GM23338 (cell line): ENCODE results near the gene DCTN2. TPM values are rescaled to one million over a fixed set of nuclear protein-coding genes. Genes with fewer than 3 reads are reported as not detected.
A peak's percentile ranks its signal among the peaks of the same experiment; 100 is the strongest.

Experiments
- ATAC-seq: fragments of 200-7000 bp; cut with Tn5 transposase; 3 replicates; pipeline ENCODE4 v1.9.1; 2020
- DNase-seq: peaks from one replicate; pipeline ENCODE4 v3.0.0-alpha.2; 2015; ENCODE audit warnings: low spot score
- H2AFZ ChIP-seq: fragments of 200-600 bp; sonication (generic); 2 replicates; pipeline ENCODE4 v1.8.0; 2016; ENCODE audit warnings: antibody characterized with exemption, mild to moderate bottlenecking, moderate library complexity
- H3F3A ChIP-seq: fragments of 200-600 bp; sonication (generic); replicated peaks from 2 replicates; pipeline ENCODE4 v1.8.0; 2017; ENCODE audit warnings: antibody characterized with exemption, mixed run types, low read depth
- H3K27ac ChIP-seq: fragments of 200-600 bp; sonication (generic); 2 replicates; pipeline ENCODE4 v1.6.1; 2016; ENCODE audit warnings: low read depth
- H3K27me3 ChIP-seq: fragments of 200-600 bp; sonication (generic); 2 replicates; pipeline ENCODE4 v1.8.0; 2016; ENCODE audit warnings: mild to moderate bottlenecking, mixed run types, moderate library complexity; ENCODE audit not compliant: insufficient read depth
- H3K36me3 ChIP-seq: fragments of 200-600 bp; sonication (generic); 2 replicates; pipeline ENCODE4 v1.8.0; 2016; ENCODE audit warnings: mild to moderate bottlenecking; ENCODE audit not compliant: insufficient read depth
- H3K4me1 ChIP-seq: fragments of 200-600 bp; sonication (generic); 2 replicates; pipeline ENCODE4 v1.8.0; 2016; ENCODE audit warnings: mild to moderate bottlenecking, moderate library complexity; ENCODE audit not compliant: insufficient read depth
- H3K4me2 ChIP-seq: fragments of 200-600 bp; sonication (generic); 2 replicates; pipeline ENCODE4 v1.7.1; 2017; ENCODE audit warnings: mixed run types
- H3K4me3 ChIP-seq: fragments of 200-600 bp; sonication (generic); 2 replicates; pipeline ENCODE4 v1.6.1; 2016; ENCODE audit warnings: mixed run types
- H3K79me2 ChIP-seq: fragments of 200-600 bp; sonication (generic); replicated peaks from 2 replicates; pipeline ENCODE4 v1.8.0; 2017; ENCODE audit warnings: mild to moderate bottlenecking; ENCODE audit not compliant: insufficient read depth
- H3K9me2 ChIP-seq: fragments of 200-600 bp; sonication (generic); 2 replicates; pipeline ENCODE4 v1.8.0; 2017; ENCODE audit not compliant: insufficient read depth
- H4K20me1 ChIP-seq: fragments of 200-600 bp; sonication (generic); replicated peaks from 2 replicates; pipeline ENCODE4 v1.8.0; 2017; ENCODE audit warnings: mild to moderate bottlenecking; ENCODE audit not compliant: insufficient read depth
- H3K27ac Mint-ChIP-seq: 2 replicates; pipeline ENCODE4 v1.8.0; 2020; ENCODE audit warnings: inconsistent platforms, mild to moderate bottlenecking, moderate library complexity, mixed read lengths
- H3K27me3 Mint-ChIP-seq: 3 replicates; pipeline ENCODE4 v1.8.0; 2022; ENCODE audit warnings: low read depth, mild to moderate bottlenecking, moderate library complexity, mixed read lengths, inconsistent platforms; ENCODE audit not compliant: insufficient read depth, poor library complexity
- H3K36me3 Mint-ChIP-seq: 3 replicates; pipeline ENCODE4 v1.8.0; 2021; ENCODE audit warnings: low read depth, mild to moderate bottlenecking, inconsistent platforms, moderate library complexity, mixed read lengths
- H3K4me1 Mint-ChIP-seq: 3 replicates; pipeline ENCODE4 v1.8.0; 2020; ENCODE audit warnings: mild to moderate bottlenecking, inconsistent platforms, mixed read lengths
- H3K4me3 Mint-ChIP-seq: 3 replicates; pipeline ENCODE4 v1.8.0; 2021; ENCODE audit warnings: moderate library complexity, mild to moderate bottlenecking, inconsistent platforms, mixed read lengths
- H3K9me3 Mint-ChIP-seq: 3 replicates; pipeline ENCODE4 v1.8.0; 2020; ENCODE audit warnings: moderate library complexity, mild to moderate bottlenecking, inconsistent platforms, mixed read lengths
- CREB1 ChIP-seq: fragments of 250-450 bp; sonication (Bioruptor Pico); IDR thresholded peaks from 2 replicates; pipeline ENCODE4 v1.5.0; 2020; ENCODE audit warnings: low read depth, mild to moderate bottlenecking, moderate library complexity
- ETS1 ChIP-seq: IDR thresholded peaks from 2 replicates; pipeline ENCODE4 v1.6.1; 2016; ENCODE audit warnings: antibody characterized with exemption
- EZH2 ChIP-seq: fragments of 200-600 bp; sonication (generic); IDR thresholded peaks from one replicate; pipeline ENCODE4 v1.8.0; 2017; ENCODE audit warnings: antibody characterized with exemption, mild to moderate bottlenecking, low read depth; ENCODE audit not compliant: unreplicated experiment
- EZH2phosphoT487 ChIP-seq: fragments of 200-600 bp; sonication (generic); IDR thresholded peaks from one replicate; pipeline ENCODE4 v1.8.1; 2018; ENCODE audit warnings: antibody characterized with exemption; ENCODE audit not compliant: unreplicated experiment
- JUNB ChIP-seq: IDR thresholded peaks from one replicate; pipeline ENCODE4 v1.6.1; 2016; ENCODE audit warnings: antibody characterized with exemption; ENCODE audit not compliant: unreplicated experiment
- NANOG ChIP-seq: IDR thresholded peaks from 2 replicates; pipeline ENCODE4 v1.6.1; 2016; ENCODE audit warnings: antibody characterized with exemption, borderline replicate concordance
- POLR2AphosphoS5 ChIP-seq: IDR thresholded peaks from 2 replicates; pipeline ENCODE4 v1.6.1; 2016; ENCODE audit warnings: antibody characterized with exemption, low read depth
- REST ChIP-seq: IDR thresholded peaks from one replicate; pipeline ENCODE4 v1.6.1; 2018; ENCODE audit warnings: antibody characterized with exemption; ENCODE audit not compliant: unreplicated experiment
- STAT1 ChIP-seq: IDR thresholded peaks from one replicate; pipeline ENCODE4 v1.6.1; 2016; ENCODE audit warnings: antibody characterized with exemption; ENCODE audit not compliant: unreplicated experiment
- ZNF114 ChIP-seq: fragments of 250-450 bp; sonication (Bioruptor Pico); IDR thresholded peaks from 2 replicates; pipeline ENCODE4 v1.5.0; 2020; ENCODE audit warnings: mild to moderate bottlenecking, moderate library complexity
- ZNF331 ChIP-seq: fragments of 250-450 bp; sonication (Bioruptor Pico); IDR thresholded peaks from 2 replicates; pipeline ENCODE4 v1.5.0; 2020; ENCODE audit warnings: low read depth, mild to moderate bottlenecking, moderate library complexity
- polyA plus RNA-seq: library from polyadenylated mRNA; unstranded; fragments of >200 nt; fragmentation: Nextera tagmentation; extraction: Ambion mirVana; gene quantifications from 2 replicates; pipeline ENCODE4 v1.2.1, GENCODE V29; 2016
- total RNA-seq: library from RNA; depleted of rRNA; stranded (reverse); fragments of >200 nt; shearing (Covaris generic); gene quantifications from 2 replicates; pipeline ENCODE4 v1.2.3, GENCODE V29; 2014
- TF ChIP-seq, protein P1 (sequence below): fragments of 250-450 bp; sonication (Bioruptor Pico); IDR thresholded peaks from 2 replicates; pipeline ENCODE4 v1.5.0; 2020; ENCODE audit warnings: mild to moderate bottlenecking, moderate library complexity
- TF ChIP-seq, protein P2 (sequence below), 2 experiments: fragments of 200-600 bp in 1 of 2; sonication (generic) in 1 of 2; conservative IDR thresholded peaks; 2 replicates each; pipeline versions ENCODE4 v1.5.1 to v1.6.1; 2016 to 2017; ENCODE audit warnings: antibody characterized with exemption in 2 of 2, low read depth in 2 of 2, mild to moderate bottlenecking in 2 of 2, moderate library complexity in 1 of 2

The DCTN2 gene
- total and polyA plus RNA-seq, 2 experiments from 2014 or later = 56.1 to 157 TPM

- H3K27me3 ChIP-seq = no peaks in the 10 kb centered on the region
- peaks cover 76% of the 10 kb centered on the region for H3F3A ChIP-seq
- Mint-ChIP-seq H3K36me3 (peaks cover 53% of the 10 kb centered on the region), H3K4me3 (peak overlapping the region; percentile 83), H3K9me3 (no peaks in the 10 kb centered on the region; the same call in 2 of the 3 replicates), H3K4me1 (peaks cover 49% of the 10 kb centered on the region), H3K27ac (peak overlapping the region; percentile 99), H3K27me3 (peaks cover 46% of the 10 kb centered on the region)
- TF ChIP-seq EZH2 (no peak), POLR2AphosphoS5 (no peak), ZNF114 (CRISPR knock-in tag) (no peak), REST (no peak), CREB1 (no peak), STAT1 (no peak), EZH2phosphoT487 (no peak), ZNF331 (CRISPR knock-in tag) (no peak), NANOG (no peak), JUNB (no peak), ETS1 (no peak)
- TF ChIP-seq, protein P1, sequence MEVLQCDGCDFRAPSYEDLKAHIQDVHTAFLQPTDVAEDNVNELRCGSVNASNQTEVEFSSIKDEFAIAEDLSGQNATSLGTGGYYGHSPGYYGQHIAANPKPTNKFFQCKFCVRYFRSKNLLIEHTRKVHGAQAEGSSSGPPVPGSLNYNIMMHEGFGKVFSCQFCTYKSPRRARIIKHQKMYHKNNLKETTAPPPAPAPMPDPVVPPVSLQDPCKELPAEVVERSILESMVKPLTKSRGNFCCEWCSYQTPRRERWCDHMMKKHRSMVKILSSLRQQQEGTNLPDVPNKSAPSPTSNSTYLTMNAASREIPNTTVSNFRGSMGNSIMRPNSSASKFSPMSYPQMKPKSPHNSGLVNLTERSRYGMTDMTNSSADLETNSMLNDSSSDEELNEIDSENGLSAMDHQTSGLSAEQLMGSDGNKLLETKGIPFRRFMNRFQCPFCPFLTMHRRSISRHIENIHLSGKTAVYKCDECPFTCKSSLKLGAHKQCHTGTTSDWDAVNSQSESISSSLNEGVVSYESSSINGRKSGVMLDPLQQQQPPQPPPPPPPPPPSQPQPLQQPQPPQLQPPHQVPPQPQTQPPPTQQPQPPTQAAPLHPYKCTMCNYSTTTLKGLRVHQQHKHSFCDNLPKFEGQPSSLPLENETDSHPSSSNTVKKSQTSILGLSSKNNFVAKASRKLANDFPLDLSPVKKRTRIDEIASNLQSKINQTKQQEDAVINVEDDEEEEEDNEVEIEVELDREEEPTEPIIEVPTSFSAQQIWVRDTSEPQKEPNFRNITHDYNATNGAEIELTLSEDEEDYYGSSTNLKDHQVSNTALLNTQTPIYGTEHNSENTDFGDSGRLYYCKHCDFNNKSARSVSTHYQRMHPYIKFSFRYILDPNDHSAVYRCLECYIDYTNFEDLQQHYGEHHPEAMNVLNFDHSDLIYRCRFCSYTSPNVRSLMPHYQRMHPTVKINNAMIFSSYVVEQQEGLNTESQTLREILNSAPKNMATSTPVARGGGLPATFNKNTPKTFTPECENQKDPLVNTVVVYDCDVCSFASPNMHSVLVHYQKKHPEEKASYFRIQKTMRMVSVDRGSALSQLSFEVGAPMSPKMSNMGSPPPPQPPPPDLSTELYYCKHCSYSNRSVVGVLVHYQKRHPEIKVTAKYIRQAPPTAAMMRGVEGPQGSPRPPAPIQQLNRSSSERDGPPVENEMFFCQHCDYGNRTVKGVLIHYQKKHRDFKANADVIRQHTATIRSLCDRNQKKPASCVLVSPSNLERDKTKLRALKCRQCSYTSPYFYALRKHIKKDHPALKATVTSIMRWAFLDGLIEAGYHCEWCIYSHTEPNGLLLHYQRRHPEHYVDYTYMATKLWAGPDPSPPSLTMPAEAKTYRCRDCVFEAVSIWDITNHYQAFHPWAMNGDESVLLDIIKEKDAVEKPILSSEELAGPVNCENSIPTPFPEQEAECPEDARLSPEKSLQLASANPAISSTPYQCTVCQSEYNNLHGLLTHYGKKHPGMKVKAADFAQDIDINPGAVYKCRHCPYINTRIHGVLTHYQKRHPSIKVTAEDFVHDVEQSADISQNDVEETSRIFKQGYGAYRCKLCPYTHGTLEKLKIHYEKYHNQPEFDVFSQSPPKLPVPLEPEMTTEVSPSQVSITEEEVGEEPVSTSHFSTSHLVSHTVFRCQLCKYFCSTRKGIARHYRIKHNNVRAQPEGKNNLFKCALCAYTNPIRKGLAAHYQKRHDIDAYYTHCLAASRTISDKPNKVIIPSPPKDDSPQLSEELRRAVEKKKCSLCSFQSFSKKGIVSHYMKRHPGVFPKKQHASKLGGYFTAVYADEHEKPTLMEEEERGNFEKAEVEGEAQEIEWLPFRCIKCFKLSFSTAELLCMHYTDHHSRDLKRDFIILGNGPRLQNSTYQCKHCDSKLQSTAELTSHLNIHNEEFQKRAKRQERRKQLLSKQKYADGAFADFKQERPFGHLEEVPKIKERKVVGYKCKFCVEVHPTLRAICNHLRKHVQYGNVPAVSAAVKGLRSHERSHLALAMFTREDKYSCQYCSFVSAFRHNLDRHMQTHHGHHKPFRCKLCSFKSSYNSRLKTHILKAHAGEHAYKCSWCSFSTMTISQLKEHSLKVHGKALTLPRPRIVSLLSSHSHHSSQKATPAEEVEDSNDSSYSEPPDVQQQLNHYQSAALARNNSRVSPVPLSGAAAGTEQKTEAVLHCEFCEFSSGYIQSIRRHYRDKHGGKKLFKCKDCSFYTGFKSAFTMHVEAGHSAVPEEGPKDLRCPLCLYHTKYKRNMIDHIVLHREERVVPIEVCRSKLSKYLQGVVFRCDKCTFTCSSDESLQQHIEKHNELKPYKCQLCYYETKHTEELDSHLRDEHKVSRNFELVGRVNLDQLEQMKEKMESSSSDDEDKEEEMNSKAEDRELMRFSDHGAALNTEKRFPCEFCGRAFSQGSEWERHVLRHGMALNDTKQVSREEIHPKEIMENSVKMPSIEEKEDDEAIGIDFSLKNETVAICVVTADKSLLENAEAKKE (CRISPR knock-in tag) = no peak
- TF ChIP-seq, protein P2, sequence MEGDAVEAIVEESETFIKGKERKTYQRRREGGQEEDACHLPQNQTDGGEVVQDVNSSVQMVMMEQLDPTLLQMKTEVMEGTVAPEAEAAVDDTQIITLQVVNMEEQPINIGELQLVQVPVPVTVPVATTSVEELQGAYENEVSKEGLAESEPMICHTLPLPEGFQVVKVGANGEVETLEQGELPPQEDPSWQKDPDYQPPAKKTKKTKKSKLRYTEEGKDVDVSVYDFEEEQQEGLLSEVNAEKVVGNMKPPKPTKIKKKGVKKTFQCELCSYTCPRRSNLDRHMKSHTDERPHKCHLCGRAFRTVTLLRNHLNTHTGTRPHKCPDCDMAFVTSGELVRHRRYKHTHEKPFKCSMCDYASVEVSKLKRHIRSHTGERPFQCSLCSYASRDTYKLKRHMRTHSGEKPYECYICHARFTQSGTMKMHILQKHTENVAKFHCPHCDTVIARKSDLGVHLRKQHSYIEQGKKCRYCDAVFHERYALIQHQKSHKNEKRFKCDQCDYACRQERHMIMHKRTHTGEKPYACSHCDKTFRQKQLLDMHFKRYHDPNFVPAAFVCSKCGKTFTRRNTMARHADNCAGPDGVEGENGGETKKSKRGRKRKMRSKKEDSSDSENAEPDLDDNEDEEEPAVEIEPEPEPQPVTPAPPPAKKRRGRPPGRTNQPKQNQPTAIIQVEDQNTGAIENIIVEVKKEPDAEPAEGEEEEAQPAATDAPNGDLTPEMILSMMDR (conservative IDR thresholded peaks at IDR 0.05; ENCODE audit: low read depth in 2 of 2) = no peak
- no peak overlapping the region for H2AFZ ChIP-seq
- H3K9me2 ChIP-seq = no peaks in the 10 kb centered on the region
- H4K20me1 ChIP-seq = peaks cover 39% of the 10 kb centered on the region
- DNase-seq (peak; percentile 72), ATAC-seq (peak; percentile 24)
- peaks cover 33% of the 10 kb centered on the region for H3K79me2 ChIP-seq
- peaks cover 39% of the 10 kb centered on the region for H3K4me1 ChIP-seq
- H3K4me3 ChIP-seq = peak overlapping the region; percentile 77
- peaks cover 31% of the 10 kb centered on the region for H3K36me3 ChIP-seq
- H3K4me2 ChIP-seq = peak overlapping the region; percentile 99
- peak overlapping the region; percentile 98 for H3K27ac ChIP-seq
Measured at GRCh38 chr12:57519796-57520052, 27.3 kb downstream of the DCTN2 start.
